GM23338 (cell line): Measurements from ENCODE around the gene SLC22A5. TPM values are rescaled to one million over a fixed set of nuclear protein-coding genes. Genes with fewer than 3 reads are reported as not detected.

Experiments used
- ATAC-seq: fragments of 200-7000 bp; cut with Tn5 transposase; 3 replicates; pipeline ENCODE4 v1.9.1; 2020
- DNase-seq: peaks from one replicate; pipeline ENCODE4 v3.0.0-alpha.2; 2015; ENCODE audit warnings: low spot score
- H2AFZ ChIP-seq: fragments of 200-600 bp; sonication (generic); 2 replicates; pipeline ENCODE4 v1.8.0; 2016; ENCODE audit warnings: antibody characterized with exemption, mild to moderate bottlenecking, moderate library complexity
- H3F3A ChIP-seq: fragments of 200-600 bp; sonication (generic); replicated peaks from 2 replicates; pipeline ENCODE4 v1.8.0; 2017; ENCODE audit warnings: antibody characterized with exemption, mixed run types, low read depth
- H3K27ac ChIP-seq: fragments of 200-600 bp; sonication (generic); 2 replicates; pipeline ENCODE4 v1.6.1; 2016; ENCODE audit warnings: low read depth
- H3K27me3 ChIP-seq: fragments of 200-600 bp; sonication (generic); 2 replicates; pipeline ENCODE4 v1.8.0; 2016; ENCODE audit warnings: mild to moderate bottlenecking, mixed run types, moderate library complexity; ENCODE audit not compliant: insufficient read depth
- H3K36me3 ChIP-seq: fragments of 200-600 bp; sonication (generic); 2 replicates; pipeline ENCODE4 v1.8.0; 2016; ENCODE audit warnings: mild to moderate bottlenecking; ENCODE audit not compliant: insufficient read depth
- H3K4me1 ChIP-seq: fragments of 200-600 bp; sonication (generic); 2 replicates; pipeline ENCODE4 v1.8.0; 2016; ENCODE audit warnings: mild to moderate bottlenecking, moderate library complexity; ENCODE audit not compliant: insufficient read depth
- H3K4me2 ChIP-seq: fragments of 200-600 bp; sonication (generic); 2 replicates; pipeline ENCODE4 v1.7.1; 2017; ENCODE audit warnings: mixed run types
- H3K4me3 ChIP-seq: fragments of 200-600 bp; sonication (generic); 2 replicates; pipeline ENCODE4 v1.6.1; 2016; ENCODE audit warnings: mixed run types
- H3K79me2 ChIP-seq: fragments of 200-600 bp; sonication (generic); replicated peaks from 2 replicates; pipeline ENCODE4 v1.8.0; 2017; ENCODE audit warnings: mild to moderate bottlenecking; ENCODE audit not compliant: insufficient read depth
- H3K9me2 ChIP-seq: fragments of 200-600 bp; sonication (generic); 2 replicates; pipeline ENCODE4 v1.8.0; 2017; ENCODE audit not compliant: insufficient read depth
- H4K20me1 ChIP-seq: fragments of 200-600 bp; sonication (generic); replicated peaks from 2 replicates; pipeline ENCODE4 v1.8.0; 2017; ENCODE audit warnings: mild to moderate bottlenecking; ENCODE audit not compliant: insufficient read depth
- H3K27ac Mint-ChIP-seq: 2 replicates; pipeline ENCODE4 v1.8.0; 2020; ENCODE audit warnings: inconsistent platforms, mild to moderate bottlenecking, moderate library complexity, mixed read lengths
- H3K27me3 Mint-ChIP-seq: 3 replicates; pipeline ENCODE4 v1.8.0; 2022; ENCODE audit warnings: low read depth, mild to moderate bottlenecking, moderate library complexity, mixed read lengths, inconsistent platforms; ENCODE audit not compliant: insufficient read depth, poor library complexity
- H3K36me3 Mint-ChIP-seq: 3 replicates; pipeline ENCODE4 v1.8.0; 2021; ENCODE audit warnings: low read depth, mild to moderate bottlenecking, inconsistent platforms, moderate library complexity, mixed read lengths
- H3K4me1 Mint-ChIP-seq: 3 replicates; pipeline ENCODE4 v1.8.0; 2020; ENCODE audit warnings: mild to moderate bottlenecking, inconsistent platforms, mixed read lengths
- H3K4me3 Mint-ChIP-seq: 3 replicates; pipeline ENCODE4 v1.8.0; 2021; ENCODE audit warnings: moderate library complexity, mild to moderate bottlenecking, inconsistent platforms, mixed read lengths
- H3K9me3 Mint-ChIP-seq: 3 replicates; pipeline ENCODE4 v1.8.0; 2020; ENCODE audit warnings: moderate library complexity, mild to moderate bottlenecking, inconsistent platforms, mixed read lengths
- CREB1 ChIP-seq: fragments of 250-450 bp; sonication (Bioruptor Pico); IDR thresholded peaks from 2 replicates; pipeline ENCODE4 v1.5.0; 2020; ENCODE audit warnings: low read depth, mild to moderate bottlenecking, moderate library complexity
- CTCF ChIP-seq, 2 experiments: fragments of 200-600 bp in 1 of 2; sonication (generic) in 1 of 2; conservative IDR thresholded peaks; 2 replicates each; pipeline versions ENCODE4 v1.5.1 to v1.6.1; 2016 to 2017; ENCODE audit warnings: antibody characterized with exemption in 2 of 2, low read depth in 2 of 2, mild to moderate bottlenecking in 2 of 2, moderate library complexity in 1 of 2
- ETS1 ChIP-seq: IDR thresholded peaks from 2 replicates; pipeline ENCODE4 v1.6.1; 2016; ENCODE audit warnings: antibody characterized with exemption
- EZH2 ChIP-seq: fragments of 200-600 bp; sonication (generic); IDR thresholded peaks from one replicate; pipeline ENCODE4 v1.8.0; 2017; ENCODE audit warnings: antibody characterized with exemption, mild to moderate bottlenecking, low read depth; ENCODE audit not compliant: unreplicated experiment
- JUNB ChIP-seq: IDR thresholded peaks from one replicate; pipeline ENCODE4 v1.6.1; 2016; ENCODE audit warnings: antibody characterized with exemption; ENCODE audit not compliant: unreplicated experiment
- REST ChIP-seq: IDR thresholded peaks from one replicate; pipeline ENCODE4 v1.6.1; 2018; ENCODE audit warnings: antibody characterized with exemption; ENCODE audit not compliant: unreplicated experiment
- STAT1 ChIP-seq: IDR thresholded peaks from one replicate; pipeline ENCODE4 v1.6.1; 2016; ENCODE audit warnings: antibody characterized with exemption; ENCODE audit not compliant: unreplicated experiment
- ZNF114 ChIP-seq: fragments of 250-450 bp; sonication (Bioruptor Pico); IDR thresholded peaks from 2 replicates; pipeline ENCODE4 v1.5.0; 2020; ENCODE audit warnings: mild to moderate bottlenecking, moderate library complexity
- polyA plus RNA-seq: library from polyadenylated mRNA; unstranded; fragments of >200 nt; fragmentation: Nextera tagmentation; extraction: Ambion mirVana; gene quantifications from 2 replicates; pipeline ENCODE4 v1.2.1, GENCODE V29; 2016
- total RNA-seq: library from RNA; depleted of rRNA; stranded (reverse); fragments of >200 nt; shearing (Covaris generic); gene quantifications from 2 replicates; pipeline ENCODE4 v1.2.3, GENCODE V29; 2014

Gene SLC22A5
- total and polyA plus RNA-seq, 2 experiments from 2014 or later: 1.9 to 2.4 TPM

GRCh38 chr5:132389585-132390286, 20.2 kb downstream of the SLC22A5 start:
- Mint-ChIP-seq H3K4me3 (no peak overlapping the region), H3K9me3 (no peaks in the 10 kb centered on the region), H3K27me3 (no peaks in the 10 kb centered on the region), H3K27ac (no peak overlapping the region), H3K36me3 (no peaks in the 10 kb centered on the region), H3K4me1 (peaks cover 16% of the 10 kb centered on the region)
- Histone ChIP-seq H3K36me3 (no peaks in the 10 kb centered on the region), H3K9me2 (no peaks in the 10 kb centered on the region), H3F3A (no peaks in the 10 kb centered on the region), H3K4me2 (no peak overlapping the region), H4K20me1 (no peaks in the 10 kb centered on the region), H2AFZ (no peak overlapping the region), H3K27ac (no peak overlapping the region), H3K4me3 (no peak overlapping the region), H3K27me3 (no peaks in the 10 kb centered on the region), H3K4me1 (peaks cover 11% of the 10 kb centered on the region), H3K79me2 (no peaks in the 10 kb centered on the region)
- ATAC-seq (no peak), DNase-seq (no peak)
- no peak for TF ChIP-seq ETS1
- TF ChIP-seq REST: no peak
- TF ChIP-seq CTCF (conservative IDR thresholded peaks at IDR 0.05; ENCODE audit: low read depth in 2 of 2): no peak
- TF ChIP-seq STAT1: no peak

- Histone ChIP-seq H3K27ac (no peak overlapping the region), H3K4me3 (no peak overlapping the region), H3K4me2 (no peak overlapping the region), H3F3A (no peaks in the 10 kb centered on the region), H3K36me3 (no peaks in the 10 kb centered on the region), H4K20me1 (no peaks in the 10 kb centered on the region), H2AFZ (no peak overlapping the region), H3K27me3 (no peaks in the 10 kb centered on the region), H3K4me1 (peaks cover 11% of the 10 kb centered on the region), H3K79me2 (no peaks in the 10 kb centered on the region), H3K9me2 (no peaks in the 10 kb centered on the region)
- H3K4me3 Mint-ChIP-seq: no peak overlapping the region
- no peak for DNase-seq
- H3K36me3 Mint-ChIP-seq: no peaks in the 10 kb centered on the region
- H3K27ac Mint-ChIP-seq: no peak overlapping the region
- peaks cover 16% of the 10 kb centered on the region for H3K4me1 Mint-ChIP-seq
- ATAC-seq: no peak
- no peaks in the 10 kb centered on the region for H3K27me3 Mint-ChIP-seq
- H3K9me3 Mint-ChIP-seq: no peaks in the 10 kb centered on the region
- TF ChIP-seq CTCF (conservative IDR thresholded peaks at IDR 0.05; ENCODE audit: low read depth in 2 of 2) (no peak), ZNF114 (CRISPR knock-in tag) (no peak), JUNB (no peak), EZH2 (no peak), STAT1 (no peak), CREB1 (CRISPR knock-in tag) (no peak), ETS1 (no peak)
Observed at GRCh38 chr5:132391247-132391646, 21.7 kb downstream of the SLC22A5 start.
